Activated CD4-positive, alpha-beta T cell treated with anti-CD3 and anti-CD28 coated beads, Interleukin-2, amount 10 ng/mL, durations not matched to agents 7 days and 5 days (primary cell): ENCODE results near the gene TRPM7. TPM values are rescaled to one million over a fixed set of nuclear protein-coding genes. Genes with fewer than 3 reads are reported as not detected.

Experiments
- CTCF ChIA-PET: fragments of 350-600 bp; sonication (Branson Sonifier 250); formaldehyde crosslinking; loops from one replicate; lab custom pipeline; 2021; ENCODE audit warnings: antibody characterized with exemption; lab: Charles Lee
- POLR2A ChIA-PET: fragments of 350-600 bp; sonication (Branson Sonifier 250); formaldehyde crosslinking; loops from one replicate; lab custom pipeline; 2021; ENCODE audit warnings: antibody characterized with exemption; lab: Charles Lee
- DNase-seq: peaks from one replicate; pipeline ENCODE4 v3.0.0-alpha.2; 2020
- H3K27ac Mint-ChIP-seq: one replicate; pipeline ENCODE4 v1.8.0; 2021; ENCODE audit warnings: mild to moderate bottlenecking, moderate library complexity, mixed read lengths
- H3K27me3 Mint-ChIP-seq: one replicate; pipeline ENCODE4 v1.8.0; 2021; ENCODE audit warnings: mixed read lengths
- H3K36me3 Mint-ChIP-seq: one replicate; pipeline ENCODE4 v1.8.0; 2021; ENCODE audit warnings: low read depth, mixed read lengths
- H3K4me1 Mint-ChIP-seq: one replicate; pipeline ENCODE4 v1.8.0; 2021; ENCODE audit warnings: mixed read lengths
- H3K4me3 Mint-ChIP-seq: one replicate; pipeline ENCODE4 v1.8.0; 2021; ENCODE audit warnings: mild to moderate bottlenecking, moderate library complexity, mixed read lengths
- H3K9me3 Mint-ChIP-seq: one replicate; pipeline ENCODE4 v1.8.0; 2021; ENCODE audit warnings: mixed read lengths
- total RNA-seq, 2 experiments: library from RNA; stranded (reverse); gene quantifications; one replicate each; pipeline ENCODE4 v1.2.3, GENCODE V29; 2021

The TRPM7 gene, protein sequence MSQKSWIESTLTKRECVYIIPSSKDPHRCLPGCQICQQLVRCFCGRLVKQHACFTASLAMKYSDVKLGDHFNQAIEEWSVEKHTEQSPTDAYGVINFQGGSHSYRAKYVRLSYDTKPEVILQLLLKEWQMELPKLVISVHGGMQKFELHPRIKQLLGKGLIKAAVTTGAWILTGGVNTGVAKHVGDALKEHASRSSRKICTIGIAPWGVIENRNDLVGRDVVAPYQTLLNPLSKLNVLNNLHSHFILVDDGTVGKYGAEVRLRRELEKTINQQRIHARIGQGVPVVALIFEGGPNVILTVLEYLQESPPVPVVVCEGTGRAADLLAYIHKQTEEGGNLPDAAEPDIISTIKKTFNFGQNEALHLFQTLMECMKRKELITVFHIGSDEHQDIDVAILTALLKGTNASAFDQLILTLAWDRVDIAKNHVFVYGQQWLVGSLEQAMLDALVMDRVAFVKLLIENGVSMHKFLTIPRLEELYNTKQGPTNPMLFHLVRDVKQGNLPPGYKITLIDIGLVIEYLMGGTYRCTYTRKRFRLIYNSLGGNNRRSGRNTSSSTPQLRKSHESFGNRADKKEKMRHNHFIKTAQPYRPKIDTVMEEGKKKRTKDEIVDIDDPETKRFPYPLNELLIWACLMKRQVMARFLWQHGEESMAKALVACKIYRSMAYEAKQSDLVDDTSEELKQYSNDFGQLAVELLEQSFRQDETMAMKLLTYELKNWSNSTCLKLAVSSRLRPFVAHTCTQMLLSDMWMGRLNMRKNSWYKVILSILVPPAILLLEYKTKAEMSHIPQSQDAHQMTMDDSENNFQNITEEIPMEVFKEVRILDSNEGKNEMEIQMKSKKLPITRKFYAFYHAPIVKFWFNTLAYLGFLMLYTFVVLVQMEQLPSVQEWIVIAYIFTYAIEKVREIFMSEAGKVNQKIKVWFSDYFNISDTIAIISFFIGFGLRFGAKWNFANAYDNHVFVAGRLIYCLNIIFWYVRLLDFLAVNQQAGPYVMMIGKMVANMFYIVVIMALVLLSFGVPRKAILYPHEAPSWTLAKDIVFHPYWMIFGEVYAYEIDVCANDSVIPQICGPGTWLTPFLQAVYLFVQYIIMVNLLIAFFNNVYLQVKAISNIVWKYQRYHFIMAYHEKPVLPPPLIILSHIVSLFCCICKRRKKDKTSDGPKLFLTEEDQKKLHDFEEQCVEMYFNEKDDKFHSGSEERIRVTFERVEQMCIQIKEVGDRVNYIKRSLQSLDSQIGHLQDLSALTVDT (N-terminal part only)
- 10 to 100 TPM; 39.6 to 44.2 TPM for total RNA-seq

DNA sequence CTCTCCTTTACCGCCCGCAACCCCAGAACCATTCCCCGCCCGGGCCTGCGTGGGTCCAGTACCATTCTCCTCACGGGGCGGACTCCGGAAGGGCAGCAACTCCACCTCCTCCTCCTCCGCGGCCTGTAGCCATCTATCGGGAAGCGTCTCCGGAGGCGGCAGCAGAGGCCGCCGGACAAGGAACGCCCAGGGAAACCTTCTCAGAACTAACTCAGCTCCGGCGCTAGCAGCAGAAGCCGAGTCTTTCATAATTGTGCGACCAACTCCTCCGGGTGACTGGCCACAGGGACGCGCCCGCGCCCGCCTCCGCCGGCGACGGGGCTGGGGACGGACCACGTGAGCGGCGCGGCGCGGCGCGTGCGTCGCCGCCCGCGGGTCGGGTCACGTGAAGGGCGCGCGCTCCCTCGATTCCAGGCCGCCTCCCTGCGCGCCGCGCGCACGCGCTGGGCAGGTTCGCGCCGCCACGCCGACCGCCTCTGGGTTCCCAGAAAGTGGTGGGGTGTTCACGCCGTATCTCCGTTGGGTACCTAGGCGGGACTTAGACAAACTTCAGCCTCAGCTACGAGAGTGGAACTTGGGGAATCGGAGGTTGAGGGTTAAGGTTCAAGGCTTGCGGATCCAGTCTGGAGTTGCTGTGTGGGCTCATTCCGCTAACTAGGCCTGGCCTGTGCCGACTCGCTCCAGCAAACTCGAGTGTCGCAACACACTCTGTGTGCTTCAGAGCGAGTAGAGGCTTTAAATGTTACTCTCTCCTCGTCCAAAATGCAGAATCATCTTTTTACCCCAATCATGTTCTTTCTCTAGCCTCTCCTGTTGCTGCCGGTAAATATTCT, at the start of gene TRPM7:
Gene TRPM7 (minus strand): TSS at position 329 of the 833 bp plus-strand sequence. CDS start 264 bp downstream, at position 65.
- Mint-ChIP-seq H3K4me3 (peak within 1 kb of the TSS; percentile 99), H3K9me3 (no peaks in the 10 kb centered on the region), H3K27ac (peak within 1 kb of the TSS; percentile 85), H3K36me3 (peaks cover 20% of the 10 kb centered on the region), H3K4me1 (peaks cover 44% of the 10 kb centered on the region), H3K27me3 (no peaks in the 10 kb centered on the region)
- CTCF ChIA-PET = interaction anchor here (0.7 to 2.4 kb wide), 2 partner anchors 11 to 286 kb away, joined by 3 to 8 read pairs; no protein-coding TSS in a partner anchor
- peak; percentile 87 for DNase-seq
- POLR2A ChIA-PET = interaction anchor here (0.6 to 1.0 kb wide), 2 partner anchors 78 to 333 kb away, joined by 3 to 4 read pairs; no protein-coding TSS in a partner anchor

GRCh38 chr15:50735156-50735555, 48.6 kb upstream of the TRPM7 start:
- POLR2A ChIA-PET = no interaction called here
- DNase-seq = no peak

GRCh38 chr15:50726315-50726714, 39.7 kb upstream of the TRPM7 start:
- Mint-ChIP-seq H3K36me3 (peaks cover 22% of the 10 kb centered on the region), H3K9me3 (no peaks in the 10 kb centered on the region), H3K27ac (no peak overlapping the region), H3K27me3 (no peaks in the 10 kb centered on the region), H3K4me3 (no peak overlapping the region), H3K4me1 (no peaks in the 10 kb centered on the region)
- CTCF ChIA-PET = no interaction called here
- POLR2A ChIA-PET = no interaction called here
- DNase-seq = no peak

More at GRCh38 chr15:50735156-50735555, 48.6 kb upstream of the TRPM7 start:
- Mint-ChIP-seq H3K27ac (no peak overlapping the region), H3K4me3 (no peak overlapping the region), H3K27me3 (no peaks in the 10 kb centered on the region), H3K9me3 (no peaks in the 10 kb centered on the region), H3K4me1 (no peaks in the 10 kb centered on the region), H3K36me3 (peaks cover 40% of the 10 kb centered on the region)
- CTCF ChIA-PET = no interaction called here

DNA sequence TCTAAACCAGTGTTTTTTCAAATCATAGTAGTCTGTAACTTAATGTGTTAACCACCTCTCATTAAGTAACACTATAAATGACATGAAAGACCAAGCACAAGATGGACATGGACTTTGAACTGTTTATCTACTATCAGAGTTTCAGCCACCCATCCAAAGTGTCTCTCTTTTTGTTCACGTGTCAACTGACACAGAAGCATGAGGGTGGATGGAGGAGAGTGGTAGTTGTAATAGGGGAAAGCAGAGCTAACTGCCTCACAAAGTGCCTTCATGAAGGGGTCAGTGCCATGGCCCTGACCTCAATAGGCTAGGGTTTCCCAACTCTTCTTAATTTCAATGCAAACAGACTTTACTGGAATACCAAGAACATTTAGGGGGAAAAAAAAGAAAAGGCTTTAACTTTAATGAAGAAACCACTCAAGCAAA, 32.1 kb upstream of the TRPM7 start:
- no peak overlapping the region for H3K4me3 Mint-ChIP-seq
- POLR2A ChIA-PET = interaction anchor here (0.6 kb wide), 1 partner anchor 27 kb away, joined by 3 read pairs; no protein-coding TSS in a partner anchor

GRCh38 chr15:50712018-50712417, 25.4 kb upstream of the TRPM7 start:
- no peak overlapping the region for H3K27ac Mint-ChIP-seq
- peaks cover 13% of the 10 kb centered on the region for H3K36me3 Mint-ChIP-seq
- POLR2A ChIA-PET = no interaction called here
- DNase-seq = no peak
- H3K4me1 Mint-ChIP-seq = peaks cover 2% of the 10 kb centered on the region
- H3K9me3 Mint-ChIP-seq = no peaks in the 10 kb centered on the region
- no peak overlapping the region for H3K4me3 Mint-ChIP-seq
- CTCF ChIA-PET = interaction anchor here (1.5 kb wide), 1 partner anchor 20 kb away, joined by 3 read pairs; no protein-coding TSS in a partner anchor
- no peaks in the 10 kb centered on the region for H3K27me3 Mint-ChIP-seq

More for the DNA sequence above, 32.1 kb upstream of the TRPM7 start:
- Mint-ChIP-seq H3K27me3 (no peaks in the 10 kb centered on the region), H3K36me3 (peaks cover 31% of the 10 kb centered on the region), H3K27ac (no peak overlapping the region), H3K4me1 (no peaks in the 10 kb centered on the region), H3K9me3 (no peaks in the 10 kb centered on the region)
- DNase-seq = no peak
- CTCF ChIA-PET = no interaction called here

- CTCF ChIA-PET = no interaction called here
Observed at GRCh38 chr15:50710585-50710984, 24.0 kb upstream of the TRPM7 start.

DNA sequence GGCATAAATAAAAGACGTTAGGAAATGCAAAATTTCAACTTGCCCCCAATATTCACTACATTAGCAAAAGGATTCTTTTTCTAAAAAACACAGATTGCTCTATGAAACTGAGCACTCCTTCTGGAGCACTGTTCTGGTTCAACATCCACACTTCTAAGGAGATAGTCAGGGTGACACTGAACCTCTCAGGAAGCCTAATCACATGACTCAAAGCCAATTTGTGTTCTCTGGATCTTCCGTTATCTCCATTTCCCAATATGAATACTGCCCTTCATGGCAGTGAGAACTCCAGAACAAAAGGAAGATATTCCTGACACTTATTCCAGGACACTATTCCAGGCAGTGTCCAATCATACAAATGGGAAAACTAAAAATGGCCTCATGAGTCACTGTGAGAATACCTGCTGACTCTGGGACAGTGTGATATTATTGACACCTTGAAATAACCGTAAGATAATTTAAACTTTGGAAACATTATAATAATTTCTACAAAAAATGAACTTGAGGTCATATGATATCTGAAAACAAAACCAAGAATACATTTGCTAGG, 21.4 kb upstream of the TRPM7 start:
- Mint-ChIP-seq H3K9me3 (no peaks in the 10 kb centered on the region), H3K4me3 (no peak overlapping the region), H3K36me3 (peaks cover 17% of the 10 kb centered on the region), H3K4me1 (peaks cover 2% of the 10 kb centered on the region), H3K27ac (no peak overlapping the region), H3K27me3 (no peaks in the 10 kb centered on the region)
- POLR2A ChIA-PET = no interaction called here
- no peak for DNase-seq
- CTCF ChIA-PET = no interaction called here

More at GRCh38 chr15:50710585-50710984, 24.0 kb upstream of the TRPM7 start:
- no peak overlapping the region for H3K4me3 Mint-ChIP-seq
- POLR2A ChIA-PET = no interaction called here
- H3K27ac Mint-ChIP-seq = no peak overlapping the region
- no peak for DNase-seq
- H3K4me1 Mint-ChIP-seq = peaks cover 2% of the 10 kb centered on the region
- peaks cover 17% of the 10 kb centered on the region for H3K36me3 Mint-ChIP-seq
- H3K9me3 Mint-ChIP-seq = no peaks in the 10 kb centered on the region
- H3K27me3 Mint-ChIP-seq = no peaks in the 10 kb centered on the region

- no peak for DNase-seq
- Mint-ChIP-seq H3K4me1 (no peaks in the 10 kb centered on the region), H3K27ac (no peak overlapping the region), H3K4me3 (no peak overlapping the region), H3K36me3 (peaks cover 17% of the 10 kb centered on the region), H3K27me3 (no peaks in the 10 kb centered on the region), H3K9me3 (no peaks in the 10 kb centered on the region)
- ChIA-PET CTCF (interaction anchor here (0.6 kb wide), 1 partner anchor 8 kb away, joined by 3 read pairs; no protein-coding TSS in a partner anchor), POLR2A (no interaction called here)
Observed at GRCh38 chr15:50702762-50703334, 16.3 kb upstream of the TRPM7 start.

DNA sequence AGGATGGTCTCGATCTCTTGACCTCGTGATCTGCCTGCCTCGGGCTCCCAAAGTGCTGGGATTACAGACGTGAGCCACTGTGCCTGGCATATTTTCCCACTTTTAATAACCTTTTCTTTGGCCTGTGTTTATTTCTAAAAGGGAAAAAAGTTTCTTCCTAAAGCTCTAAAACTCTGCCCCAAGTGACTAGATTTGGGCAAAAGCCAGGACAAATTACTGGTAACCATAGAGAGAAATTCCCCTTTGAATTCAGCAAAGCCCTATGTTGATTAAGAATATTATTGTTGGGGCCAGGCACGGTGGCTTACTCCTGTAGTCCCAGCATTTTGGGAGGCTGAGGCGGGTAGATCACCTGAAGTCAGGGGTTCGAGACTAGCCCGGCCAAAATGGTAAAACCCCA, 11.5 kb upstream of the TRPM7 start:
- Mint-ChIP-seq H3K27ac (no peak overlapping the region), H3K4me1 (peaks cover 2% of the 10 kb centered on the region), H3K9me3 (no peaks in the 10 kb centered on the region), H3K4me3 (no peak overlapping the region), H3K36me3 (peaks cover 6% of the 10 kb centered on the region), H3K27me3 (no peaks in the 10 kb centered on the region)
- CTCF ChIA-PET = no interaction called here
- POLR2A ChIA-PET = no interaction called here
- no peak for DNase-seq

DNA sequence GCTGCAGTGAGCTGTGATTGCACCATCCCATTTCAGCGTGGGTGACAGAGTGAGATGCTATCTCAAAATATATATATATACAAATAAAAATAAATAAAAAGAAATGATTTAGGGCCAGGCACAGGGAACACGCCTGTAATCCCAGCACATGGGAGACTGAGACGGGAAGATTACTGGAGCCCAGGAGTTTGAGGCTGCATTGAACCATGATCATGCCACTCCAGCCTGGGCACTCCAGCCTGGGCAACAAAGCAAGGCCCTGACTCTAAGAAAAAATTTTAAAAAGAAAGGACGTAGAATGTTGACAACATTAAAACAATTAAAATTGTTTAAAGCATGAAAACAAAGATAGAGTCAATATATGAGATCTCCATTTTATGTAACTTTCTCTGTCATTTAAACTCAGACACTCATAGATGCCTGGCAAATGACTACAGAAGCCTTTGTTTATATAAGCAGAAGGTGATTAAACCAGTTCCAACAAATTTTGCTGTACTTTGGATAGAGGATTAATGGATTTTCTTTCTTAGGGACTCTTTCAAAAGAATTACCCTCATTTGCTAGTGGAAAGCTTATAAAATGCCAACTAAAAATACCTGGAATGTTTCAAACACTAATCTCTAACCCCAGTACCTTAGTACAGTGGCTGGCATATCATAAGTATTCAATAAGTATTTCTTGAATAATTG, 10.7 kb upstream of the TRPM7 start:
- POLR2A ChIA-PET = no interaction called here
- H3K27me3 Mint-ChIP-seq = no peaks in the 10 kb centered on the region
- H3K4me1 Mint-ChIP-seq = peaks cover 2% of the 10 kb centered on the region
- H3K27ac Mint-ChIP-seq = no peak overlapping the region
- CTCF ChIA-PET = no interaction called here
- no peak overlapping the region for H3K4me3 Mint-ChIP-seq
- DNase-seq = no peak
- peaks cover 6% of the 10 kb centered on the region for H3K36me3 Mint-ChIP-seq
- H3K9me3 Mint-ChIP-seq = no peaks in the 10 kb centered on the region
